PC-3 (cell line): ENCODE results near the gene SIPA1L2. TPM values are rescaled to one million over a fixed set of nuclear protein-coding genes. Genes with fewer than 3 reads are reported as not detected.

Source experiments
- ATAC-seq: fragments of 200-7000 bp; cut with Tn5 transposase; 2 replicates; pipeline ENCODE4 v1.9.1; 2020; ENCODE audit warnings: mild to moderate bottlenecking, moderate library complexity
- BruUV-seq: library from RNA; stranded (reverse); fragments of 400-500 nt; replicated peaks from 2 replicates; lab custom pipeline; 2021; lab: Mats Ljungman, UMichigan
- CTCF ChIA-PET: fragments of 300-600 bp; sonication (Branson Sonifier 250); formaldehyde crosslinking; loops from one replicate; lab custom pipeline; 2022; ENCODE audit warnings: antibody characterized with exemption; lab: Charles Lee
- POLR2A ChIA-PET: fragments of 300-600 bp; sonication (Branson Sonifier 250); formaldehyde crosslinking; loops from one replicate; lab custom pipeline; 2022; ENCODE audit warnings: antibody characterized with exemption; ENCODE audit not compliant: unreplicated experiment; lab: Charles Lee
- DNase-seq: peaks from one replicate; pipeline ENCODE4 v3.0.0-alpha.2; 2015
- H2AFZ ChIP-seq: fragments of 300-600 bp; sonication (generic); 2 replicates; pipeline ENCODE4 v1.6.0; 2016; ENCODE audit warnings: antibody characterized with exemption, low read length
- H3F3A ChIP-seq: fragments of 300-600 bp; sonication (generic); one replicate; pipeline ENCODE4 v1.6.0; 2017; ENCODE audit warnings: antibody characterized with exemption, low read length, control low read depth, mild to moderate bottlenecking; ENCODE audit not compliant: unreplicated experiment
- H3K27ac ChIP-seq: fragments of 300-600 bp; sonication (generic); 2 replicates; pipeline ENCODE4 v1.5.1; 2016; ENCODE audit warnings: mild to moderate bottlenecking, low read length
- H3K27me3 ChIP-seq: fragments of 300-600 bp; sonication (generic); 2 replicates; pipeline ENCODE4 v1.6.1; 2016; ENCODE audit warnings: low read length, mixed read lengths
- H3K36me3 ChIP-seq: fragments of 300-600 bp; sonication (generic); 2 replicates; pipeline ENCODE4 v1.6.1; 2016; ENCODE audit warnings: low read depth, mixed run types, low read length, mixed read lengths
- H3K4me1 ChIP-seq: fragments of 300-600 bp; sonication (generic); 2 replicates; pipeline ENCODE4 v1.5.1; 2016; ENCODE audit warnings: low read length; ENCODE audit not compliant: insufficient read depth
- H3K4me2 ChIP-seq: fragments of 300-600 bp; sonication (generic); 2 replicates; pipeline ENCODE4 v1.6.0; 2016; ENCODE audit warnings: low read length
- H3K4me3 ChIP-seq: fragments of 300-600 bp; sonication (generic); 2 replicates; pipeline ENCODE4 v1.5.1; 2016; ENCODE audit warnings: mild to moderate bottlenecking, low read length, mixed read lengths
- H3K79me2 ChIP-seq: fragments of 300-600 bp; sonication (generic); 2 replicates; pipeline ENCODE4 v1.6.1; 2017; ENCODE audit warnings: low read length, mixed read lengths
- H3K9ac ChIP-seq: fragments of 300-600 bp; sonication (generic); 2 replicates; pipeline ENCODE4 v1.6.0; 2016; ENCODE audit warnings: mild to moderate bottlenecking, low read length
- H3K9me2 ChIP-seq: fragments of 300-600 bp; sonication (generic); replicated peaks from 2 replicates; pipeline ENCODE4 v1.6.1; 2016; ENCODE audit warnings: mixed run types, low read length, mixed read lengths
- H3K9me3 ChIP-seq: fragments of 300-600 bp; sonication (generic); 2 replicates; pipeline ENCODE4 v1.6.1; 2016; ENCODE audit warnings: low read length, mixed read lengths
- H4K20me1 ChIP-seq: fragments of 300-600 bp; sonication (generic); 2 replicates; pipeline ENCODE4 v1.6.1; 2016; ENCODE audit warnings: low read length, mixed read lengths
- CTCF ChIP-seq: fragments of 300-600 bp; sonication (generic); conservative IDR thresholded peaks from 2 replicates; pipeline ENCODE4 v1.5.1; 2017; ENCODE audit warnings: antibody characterized with exemption, low read depth, mild to moderate bottlenecking, low read length
- EZH2 ChIP-seq: fragments of 300-600 bp; sonication (generic); IDR thresholded peaks from one replicate; pipeline ENCODE4 v1.6.1; 2017; ENCODE audit warnings: antibody characterized with exemption, mild to moderate bottlenecking, low read length; ENCODE audit not compliant: unreplicated experiment
- EZH2phosphoT487 ChIP-seq: fragments of 300-600 bp; sonication (generic); IDR thresholded peaks from 2 replicates; pipeline ENCODE4 v1.6.1; 2018; ENCODE audit warnings: mild to moderate bottlenecking, antibody characterized with exemption, low read length, borderline replicate concordance
- intact Hi-C: fragments of 100-400 bp; cut with micrococcal nuclease; formaldehyde crosslinking; loops from 2 replicates; pipeline ENCODE4 v1.9.0; 2023
- total RNA-seq: library from RNA; depleted of rRNA; stranded (reverse); fragments of >200 nt; gene quantifications from 2 replicates; pipeline ENCODE4 v1.2.3, GENCODE V29; 2014

The SIPA1L2 gene
- total RNA-seq, 1 experiment from 2014 or later: 9.8 TPM

- H3K9me3 ChIP-seq: no peaks in the 10 kb centered on the region
- no peaks in the 10 kb centered on the region for H3F3A ChIP-seq
- H4K20me1 ChIP-seq: no peaks in the 10 kb centered on the region
- 0 out of 2 replicates have a peak overlapping the region, but pooled peaks have one; percentile 1 for H3K9ac ChIP-seq
- intact Hi-C loops: loop anchor here (10.0 kb wide), 1 partner anchor 606 kb away; no protein-coding TSS in a partner anchor
- H2AFZ ChIP-seq: no peak overlapping the region
- no peak for TF ChIP-seq EZH2
- no peak for TF ChIP-seq EZH2phosphoT487
- TF ChIP-seq CTCF: no peak
- ChIA-PET CTCF (no interaction called here), POLR2A (no interaction called here)
- H3K79me2 ChIP-seq: peaks cover 40% of the 10 kb centered on the region
- no peak overlapping the region for H3K4me2 ChIP-seq
- H3K9me2 ChIP-seq: no peaks in the 10 kb centered on the region
- BruUV-seq: no TSS peak
- H3K27ac ChIP-seq: no peak overlapping the region
- H3K27me3 ChIP-seq: no peaks in the 10 kb centered on the region
- H3K4me1 ChIP-seq: peaks cover 31% of the 10 kb centered on the region
- H3K4me3 ChIP-seq: no peak overlapping the region
- no peak for ATAC-seq
- no peaks in the 10 kb centered on the region for H3K36me3 ChIP-seq
- DNase-seq: no peak
These were observed 8.9 kb downstream of the SIPA1L2 start for GRCh38 chr1:232621050-232621449.

DNA sequence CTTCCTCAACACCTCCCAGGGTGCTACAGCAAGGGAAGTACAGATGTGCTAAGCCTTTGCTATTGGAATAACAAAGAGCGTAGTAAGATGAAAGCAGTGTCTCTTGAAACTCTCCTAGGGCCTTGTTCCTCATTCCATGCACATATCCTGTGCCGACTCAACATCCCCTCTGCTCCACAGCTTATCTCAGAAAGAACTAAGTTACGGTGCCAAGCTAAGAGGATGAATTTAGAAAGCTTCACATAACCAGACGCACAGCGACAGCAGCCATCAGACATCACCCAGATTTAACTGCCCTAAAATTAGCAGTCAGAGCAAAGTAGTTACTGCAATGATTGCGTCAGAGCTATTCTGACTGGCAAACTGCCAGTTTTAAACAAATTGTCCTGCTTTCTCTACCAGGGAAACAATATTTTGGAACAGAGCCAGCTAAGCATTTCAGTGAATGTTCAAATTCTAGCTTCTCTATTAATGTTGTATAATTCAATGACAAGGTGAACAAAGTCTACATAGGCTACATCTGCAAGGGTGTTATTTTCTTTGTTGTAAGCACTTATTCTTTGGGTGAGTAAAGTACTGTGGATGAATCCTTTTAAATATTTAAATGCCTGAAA is 9.5 kb downstream of the SIPA1L2 start:
- ChIA-PET CTCF (no interaction called here), POLR2A (no interaction called here)
- Histone ChIP-seq H3K4me1 (peaks cover 30% of the 10 kb centered on the region), H2AFZ (no peak overlapping the region), H3K4me3 (no peak overlapping the region), H3F3A (no peaks in the 10 kb centered on the region), H3K9me3 (no peaks in the 10 kb centered on the region), H3K79me2 (peaks cover 34% of the 10 kb centered on the region), H3K27me3 (no peaks in the 10 kb centered on the region), H3K4me2 (no peak overlapping the region), H4K20me1 (no peaks in the 10 kb centered on the region), H3K9me2 (no peaks in the 10 kb centered on the region), H3K9ac (no peak overlapping the region), H3K27ac (no peak overlapping the region), H3K36me3 (no peaks in the 10 kb centered on the region)
- TF ChIP-seq EZH2 (no peak), CTCF (no peak)
- peak; percentile 47 for DNase-seq
- no TSS peak for BruUV-seq
- intact Hi-C loops: loop anchor here (10.0 kb wide), 1 partner anchor 606 kb away; no protein-coding TSS in a partner anchor
- ATAC-seq: no peak

GRCh38 chr1:232617237-232617636 is 12.7 kb downstream of the SIPA1L2 start:
- H3K4me1 ChIP-seq: peaks cover 11% of the 10 kb centered on the region
- no TSS peak for BruUV-seq
- intact Hi-C loops: no loop called here
- H4K20me1 ChIP-seq: no peaks in the 10 kb centered on the region
- no peak overlapping the region for H3K27ac ChIP-seq
- H3K79me2 ChIP-seq: peaks cover 18% of the 10 kb centered on the region
- no peaks in the 10 kb centered on the region for H3K27me3 ChIP-seq
- no peak overlapping the region for H2AFZ ChIP-seq
- no peak overlapping the region for H3K4me3 ChIP-seq
- H3K36me3 ChIP-seq: no peaks in the 10 kb centered on the region
- no peak overlapping the region for H3K9ac ChIP-seq
- POLR2A ChIA-PET: no interaction called here
- DNase-seq (no peak), ATAC-seq (no peak)
- no peak overlapping the region for H3K4me2 ChIP-seq
- no peaks in the 10 kb centered on the region for H3K9me2 ChIP-seq
- TF ChIP-seq EZH2phosphoT487 (no peak), EZH2 (no peak), CTCF (no peak)
- CTCF ChIA-PET: no interaction called here
- H3K9me3 ChIP-seq: no peaks in the 10 kb centered on the region
- no peaks in the 10 kb centered on the region for H3F3A ChIP-seq
